ENCODE results near the gene IL6R. TPM values are rescaled to one million over a fixed set of nuclear protein-coding genes. Genes with fewer than 3 reads are reported as not detected.
"Not testable (repeated sequence)": the region's sequence is repeated elsewhere in the genome, so short reads cannot be mapped to it uniquely, and the experiment has no call there.

Gene IL6R
- total RNA-seq, 1 donor from 2014 or later: 12.7 TPM

DNA sequence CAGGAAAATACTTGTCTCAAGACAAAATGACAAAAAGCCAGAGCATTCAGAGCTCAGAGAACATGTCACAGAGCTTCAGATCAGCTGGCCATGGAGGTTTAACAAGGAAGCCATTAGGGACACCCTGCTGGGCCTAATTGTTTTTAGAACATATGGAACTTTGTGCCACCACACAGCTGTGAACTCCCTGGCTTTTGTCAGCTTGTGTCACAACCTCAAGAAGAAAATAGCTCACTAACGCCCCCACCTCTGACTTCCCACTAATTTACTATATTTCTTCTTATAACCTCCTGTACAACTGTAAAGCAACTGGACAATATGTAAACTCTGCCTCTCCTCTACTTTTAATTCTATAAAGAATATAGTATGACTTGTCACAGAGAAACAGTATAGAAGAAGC, 75.9 kb downstream of the IL6R start:
- DNase-seq (ENCODE audit: low read depth in 2 of 2): no peak

DNA sequence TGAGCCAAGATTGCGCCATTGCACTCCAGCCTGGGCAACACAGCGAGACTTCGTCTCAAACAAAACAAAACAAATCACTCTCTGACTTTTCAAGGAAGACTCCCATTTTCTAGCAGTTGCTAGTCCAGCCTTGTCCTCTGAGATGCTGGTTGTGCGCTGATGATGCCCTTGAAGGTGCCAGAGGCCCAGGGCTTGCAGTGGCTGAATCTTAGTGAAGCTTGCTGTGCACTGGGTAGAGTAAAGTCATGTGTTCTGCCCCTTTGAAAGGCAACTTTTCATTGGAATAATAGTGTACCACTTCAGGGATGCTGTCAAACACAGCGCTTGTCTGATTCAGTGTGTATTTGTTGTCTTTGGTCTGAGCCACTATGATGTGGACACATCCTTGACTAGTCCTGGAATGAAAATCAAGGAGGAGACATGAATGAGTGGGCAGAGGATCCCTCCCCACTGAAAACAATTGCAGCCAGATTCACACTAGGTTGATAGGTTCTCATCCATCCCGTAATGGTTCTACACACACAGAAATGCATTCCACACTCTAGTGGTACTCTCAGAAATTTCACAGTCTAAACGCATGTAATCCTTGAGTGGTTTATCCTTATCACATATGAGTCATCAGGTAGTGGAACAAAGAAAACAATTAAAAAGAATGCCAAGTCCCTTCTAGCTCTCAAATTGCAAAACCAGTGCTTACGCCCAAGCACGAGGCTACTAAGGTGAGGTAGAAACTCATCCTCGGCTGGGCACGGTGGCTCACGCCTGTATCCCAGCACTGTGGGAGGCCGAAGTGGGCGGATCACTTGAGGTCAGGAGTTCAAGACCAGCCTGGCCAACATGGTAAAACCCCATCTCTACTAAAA, 79.0 kb downstream of the IL6R start:
- DNase-seq (ENCODE audit: low read depth in 2 of 2): peak in 1 of 2 donors; percentile 85

DNA sequence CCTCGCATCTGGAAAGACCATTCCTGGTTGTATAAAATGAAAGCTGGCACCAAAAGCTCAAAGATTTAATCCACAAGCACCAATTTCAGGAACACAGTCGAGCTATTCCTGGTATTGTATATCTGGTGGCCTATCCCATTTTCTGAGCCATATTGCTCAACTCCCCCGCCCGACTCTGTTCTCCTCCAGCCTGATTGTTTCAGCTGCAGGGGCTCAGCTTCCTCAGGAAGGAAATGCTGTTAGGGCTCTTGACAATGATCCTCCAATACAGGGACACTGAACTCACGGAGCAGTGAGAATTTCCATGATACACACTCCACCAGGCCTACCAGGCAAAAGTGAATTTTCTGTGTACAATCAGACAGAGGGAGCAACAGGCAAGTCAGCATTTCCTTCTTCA, 80.0 kb downstream of the IL6R start:
- peak; percentile 99 for DNase-seq (ENCODE audit: low read depth in 2 of 2)

DNA sequence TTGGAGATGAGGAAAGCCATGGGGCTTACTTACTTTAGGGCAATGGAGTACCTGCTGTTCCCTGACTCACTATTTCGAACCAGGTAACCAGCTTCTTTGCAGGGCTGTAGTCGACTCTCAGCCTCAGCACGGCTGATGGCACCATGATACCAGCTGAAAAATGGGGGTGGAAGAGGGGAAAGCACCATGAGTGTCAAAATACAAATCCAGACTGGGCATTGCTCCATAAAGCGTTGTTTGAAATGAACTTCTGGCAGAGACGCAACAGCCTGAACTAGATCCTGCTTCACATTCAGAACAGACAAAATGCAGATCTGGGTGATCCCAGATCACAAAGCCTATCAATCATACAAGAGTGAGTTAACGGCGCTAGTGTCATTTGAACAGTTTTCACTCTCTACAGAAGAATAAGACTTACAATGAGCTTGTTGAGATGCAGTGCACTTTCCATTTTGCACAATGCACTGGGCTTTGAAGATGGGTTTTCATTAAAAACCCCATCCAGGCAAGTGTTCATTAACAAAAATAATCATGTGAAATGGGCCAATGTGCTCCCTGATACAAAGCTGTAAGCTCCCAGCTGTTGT, 80.9 kb downstream of the IL6R start:
- DNase-seq (ENCODE audit: low read depth in 2 of 2): no peak

DNA sequence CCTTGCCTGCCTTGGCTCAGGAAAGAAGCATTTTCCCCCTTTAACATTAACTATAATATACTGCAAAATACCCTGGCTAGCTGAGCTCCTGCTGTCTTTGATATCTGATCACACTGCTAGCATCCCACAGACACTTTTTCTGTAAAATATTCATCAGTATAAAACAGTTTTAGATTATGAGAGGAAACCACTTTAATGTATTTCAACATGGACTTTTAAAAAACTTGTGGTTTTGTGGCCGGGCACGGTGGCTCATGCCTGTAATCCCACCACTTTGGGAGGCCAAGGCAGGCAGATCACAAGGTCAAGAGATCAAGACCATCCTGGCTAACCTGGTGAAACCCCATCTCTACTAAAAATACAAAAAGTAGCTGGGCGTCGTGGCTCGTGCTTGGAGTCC, 81.6 kb downstream of the IL6R start:
- DNase-seq (ENCODE audit: low read depth in 2 of 2): not testable (repeated sequence)

DNA sequence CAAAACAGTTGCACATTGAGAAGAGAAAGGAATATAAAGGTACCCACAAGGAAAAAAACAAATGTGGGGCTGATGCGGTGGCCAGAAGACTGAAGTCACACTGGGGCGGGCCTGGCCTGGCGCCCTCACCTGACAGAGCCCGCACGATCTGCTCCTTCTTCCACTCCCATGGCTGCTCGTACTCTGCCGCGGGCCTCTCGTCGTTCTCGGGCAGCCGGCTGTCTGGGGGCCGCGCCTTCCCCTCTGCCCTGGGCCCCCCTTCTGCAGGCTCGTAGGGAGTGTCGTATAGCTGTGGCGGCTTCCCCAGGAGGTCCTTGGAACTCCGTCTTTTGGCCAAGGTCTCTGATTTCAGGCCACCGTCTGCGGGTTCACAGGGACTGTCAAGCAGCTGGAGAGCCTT, 83.8 kb downstream of the IL6R start:
- no peak for DNase-seq (ENCODE audit: low read depth in 2 of 2)

DNA sequence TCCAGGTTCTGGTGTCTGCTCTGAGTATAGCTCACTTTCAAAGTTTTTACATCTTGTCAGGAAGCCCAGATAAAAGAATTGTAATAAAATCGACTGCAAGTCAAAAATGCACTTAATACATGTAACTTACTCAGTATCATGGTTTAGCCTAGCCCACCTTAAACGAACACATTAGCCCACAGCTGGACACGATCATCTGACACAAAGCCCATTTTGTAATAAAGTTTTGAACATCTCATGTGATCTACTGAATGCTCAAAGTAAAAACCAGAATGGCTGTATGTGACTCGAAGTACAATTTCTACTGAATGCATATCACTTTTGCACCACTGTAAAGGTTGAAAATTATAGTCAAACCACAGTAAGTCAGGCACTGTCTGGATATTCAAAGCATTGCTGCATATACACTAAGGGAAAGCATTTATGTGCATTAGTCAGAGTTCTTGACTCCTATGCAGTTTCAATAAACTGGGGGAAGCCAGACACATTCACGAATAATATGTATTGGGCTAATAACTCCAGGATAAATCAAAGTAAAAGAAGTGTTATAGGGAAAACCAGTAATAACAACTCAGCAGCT, 84.6 kb downstream of the IL6R start:
- DNase-seq (ENCODE audit: low read depth in 2 of 2): no peak

DNA sequence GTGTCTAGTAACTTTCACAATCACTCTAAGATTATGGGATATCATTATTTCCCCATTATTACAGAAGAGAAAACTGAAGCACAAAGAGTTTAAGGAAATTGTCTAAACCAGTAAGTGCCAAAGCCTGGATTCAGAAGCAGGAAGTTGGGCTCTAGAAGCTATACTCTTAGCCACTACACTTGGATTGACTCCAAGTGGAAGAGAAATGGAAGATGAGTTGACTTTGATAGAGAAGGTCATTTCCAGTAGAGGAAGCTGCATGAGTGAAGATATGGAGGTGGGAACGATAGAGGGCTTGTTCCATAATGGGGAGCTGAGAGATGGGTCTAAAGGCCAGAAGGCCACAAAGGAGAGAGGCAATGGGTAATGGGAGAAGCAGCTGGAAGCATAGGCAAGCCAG, 85.2 kb downstream of the IL6R start:
- peak; percentile 59 to 64 for DNase-seq (ENCODE audit: low read depth in 2 of 2)

DNA sequence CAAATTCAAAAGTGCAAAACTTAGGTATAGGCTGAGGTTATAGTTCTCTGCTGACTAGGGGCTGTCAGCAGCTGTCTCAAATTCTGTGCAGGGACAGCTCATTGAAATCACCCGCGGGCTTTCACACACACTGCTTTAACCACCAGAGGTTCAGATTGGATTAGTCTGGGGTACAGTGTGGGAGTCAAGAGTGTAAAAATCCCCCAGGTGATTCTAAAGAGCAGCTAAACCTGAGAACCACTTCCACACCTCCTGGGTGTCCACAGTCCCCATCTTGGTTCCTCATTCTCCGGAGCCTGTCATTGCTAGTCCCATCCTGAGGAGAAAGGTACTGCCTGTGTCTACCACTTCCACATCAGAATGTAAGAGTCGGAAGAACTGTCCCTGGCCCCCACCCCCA, 87.0 kb downstream of the IL6R start:
- no peak for DNase-seq (ENCODE audit: low read depth in 2 of 2)

DNA sequence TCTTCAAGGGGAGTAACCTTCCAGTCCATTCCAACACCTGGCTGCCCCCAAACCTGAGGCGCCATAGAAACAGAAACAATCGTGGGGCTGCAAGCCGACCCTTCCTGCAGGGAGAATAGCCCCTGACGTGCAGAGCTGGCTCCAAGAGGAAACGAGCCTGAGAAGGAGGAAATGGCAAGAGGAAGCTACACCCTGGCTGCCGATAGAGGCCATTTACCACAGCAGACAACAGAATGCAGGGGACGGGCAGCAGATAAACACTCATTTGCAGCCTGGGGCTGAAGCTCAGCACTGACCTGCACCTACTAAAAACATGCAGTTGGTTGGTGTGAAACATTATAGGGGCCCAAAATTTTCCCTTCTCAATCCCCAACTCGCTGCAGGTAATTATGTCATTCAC, 88.1 kb downstream of the IL6R start:
- DNase-seq (ENCODE audit: low read depth in 2 of 2): peak; percentile 83 to 88

DNA sequence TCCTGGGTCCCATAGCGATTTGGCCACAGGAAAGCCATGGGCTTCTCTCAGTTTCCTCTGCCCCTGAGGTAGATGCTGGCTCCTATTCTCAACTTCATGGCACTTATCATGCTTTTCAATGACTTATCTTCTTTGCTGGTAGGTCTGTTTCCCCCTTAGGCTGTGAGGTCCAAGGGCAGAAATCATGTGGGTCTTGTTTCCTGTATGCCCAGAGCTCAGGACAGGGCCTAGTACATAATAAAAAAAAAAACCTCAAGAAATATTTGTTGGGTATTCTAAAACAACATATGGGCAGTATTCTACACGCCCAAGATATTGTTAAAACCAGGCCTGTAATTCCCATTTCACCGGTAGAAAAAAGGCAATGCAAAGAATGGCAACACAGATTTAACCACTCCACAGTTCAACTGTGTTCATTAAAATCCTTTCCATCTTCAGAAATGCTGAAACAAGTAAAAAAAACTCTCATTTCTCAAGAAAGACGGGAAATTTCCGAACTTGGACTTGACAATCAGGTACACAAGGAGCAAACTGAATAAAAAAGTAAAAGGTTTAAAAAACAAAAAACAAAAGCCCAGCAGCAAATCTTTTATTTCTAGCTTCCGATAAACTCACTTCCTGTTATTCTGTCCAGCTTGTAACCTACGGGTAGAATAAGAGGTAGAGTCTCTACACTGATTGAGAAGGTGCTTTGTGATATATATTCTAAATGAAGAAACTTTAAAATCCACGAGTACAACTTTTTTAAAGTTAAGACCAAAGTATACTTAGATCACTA, 90.5 kb downstream of the IL6R start:
- peak in 1 of 2 donors; percentile 66 for DNase-seq (ENCODE audit: low read depth in 2 of 2)

DNA sequence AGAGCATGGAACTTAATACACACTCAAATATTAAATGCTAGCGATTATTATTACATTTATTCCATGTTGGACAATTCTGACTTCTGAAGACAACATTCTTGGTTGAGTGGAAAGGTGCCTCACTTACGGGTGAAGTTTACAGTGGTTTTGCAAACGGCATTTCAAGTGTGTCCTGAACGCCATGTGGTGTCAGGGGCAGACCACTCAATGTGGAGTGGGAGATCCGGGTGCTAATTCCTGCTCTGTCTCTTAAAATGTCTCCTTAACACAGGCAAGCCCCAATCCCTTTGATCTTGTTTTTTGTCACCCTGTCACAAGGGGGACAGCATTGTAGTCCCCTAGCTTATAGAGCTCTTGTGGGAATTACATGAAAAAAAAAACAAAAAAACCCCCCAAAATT, 91.2 kb downstream of the IL6R start:
- DNase-seq (ENCODE audit: low read depth in 2 of 2): no peak

DNA sequence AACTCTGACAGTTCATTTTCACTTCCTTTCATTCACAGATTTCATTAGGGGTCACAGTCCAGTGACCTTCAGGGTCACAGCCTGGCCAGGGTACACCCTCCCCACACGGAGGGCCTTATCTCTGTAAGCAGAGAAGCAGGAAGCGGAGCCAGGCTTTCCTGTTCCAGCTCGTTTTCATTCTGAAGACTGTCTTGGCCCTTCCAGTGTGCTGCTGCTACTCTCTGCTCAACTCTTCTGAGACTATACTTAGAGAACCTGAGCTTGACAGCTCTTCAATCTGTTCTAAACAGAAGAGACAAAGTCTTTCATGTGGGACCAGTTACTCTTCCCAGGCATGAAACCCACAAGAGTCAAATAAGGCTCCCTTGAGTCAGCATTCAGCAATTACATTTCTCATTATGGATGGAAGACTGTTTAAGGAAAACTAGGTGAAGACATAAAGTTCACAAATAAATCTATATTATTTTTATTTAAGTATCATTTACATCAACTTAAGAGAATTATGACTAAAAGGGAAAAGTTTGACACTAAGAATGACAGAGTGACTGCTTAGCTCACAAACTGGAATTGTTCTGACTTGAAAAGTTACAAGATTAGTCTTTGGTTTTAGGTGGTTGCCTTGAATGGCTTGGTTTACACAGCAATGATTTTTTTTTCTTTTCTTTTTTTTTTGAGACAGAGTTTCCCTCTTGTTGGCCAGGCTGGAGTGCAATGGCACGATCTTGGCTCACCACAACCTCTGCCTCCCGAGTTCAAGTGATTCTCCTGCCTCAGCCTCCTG, 92.1 kb downstream of the IL6R start:
- peak in 1 of 2 donors; percentile 93 for DNase-seq (ENCODE audit: low read depth in 2 of 2)

DNA sequence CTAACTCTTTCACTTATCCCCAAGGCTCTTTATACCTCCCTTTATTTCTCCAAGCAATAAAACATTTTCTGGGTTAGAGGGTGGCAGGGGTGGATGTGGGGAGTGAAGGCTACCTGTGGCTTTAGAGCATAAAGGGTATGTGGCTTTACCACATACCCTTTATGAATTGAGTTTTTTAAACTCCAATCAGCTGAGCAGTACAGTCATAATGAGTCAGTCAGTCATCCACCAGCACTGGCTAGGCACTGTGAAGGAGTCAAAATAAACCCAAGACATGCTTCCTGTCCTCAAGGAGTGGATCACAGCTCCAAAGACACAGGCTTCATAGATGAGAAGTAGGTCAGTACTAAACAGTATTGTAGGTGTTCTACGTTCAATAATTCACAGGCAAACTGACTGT, 94.3 kb downstream of the IL6R start:
- DNase-seq (ENCODE audit: low read depth in 2 of 2): peak in 1 of 2 donors; percentile 60

DNA sequence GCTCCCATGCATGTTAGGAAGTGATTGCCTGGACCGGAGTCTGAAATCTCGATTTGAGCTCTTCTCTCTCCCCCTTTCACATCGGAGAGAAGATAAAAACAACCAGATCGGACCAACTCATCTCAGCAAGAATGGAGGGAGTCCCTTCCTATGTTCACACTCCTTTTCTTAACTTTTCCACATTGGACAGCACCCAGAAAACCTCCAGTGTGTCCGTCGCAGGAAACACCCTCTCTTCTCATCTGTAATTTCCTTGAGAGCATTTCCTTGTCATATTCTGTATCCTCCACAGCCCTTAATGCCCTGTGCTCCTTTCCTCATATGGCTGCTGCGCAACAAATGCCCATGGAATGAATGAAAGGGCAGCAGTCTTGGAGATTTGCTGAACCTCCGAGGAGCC, 95.4 kb downstream of the IL6R start:
- DNase-seq (ENCODE audit: low read depth in 2 of 2): no peak

DNA sequence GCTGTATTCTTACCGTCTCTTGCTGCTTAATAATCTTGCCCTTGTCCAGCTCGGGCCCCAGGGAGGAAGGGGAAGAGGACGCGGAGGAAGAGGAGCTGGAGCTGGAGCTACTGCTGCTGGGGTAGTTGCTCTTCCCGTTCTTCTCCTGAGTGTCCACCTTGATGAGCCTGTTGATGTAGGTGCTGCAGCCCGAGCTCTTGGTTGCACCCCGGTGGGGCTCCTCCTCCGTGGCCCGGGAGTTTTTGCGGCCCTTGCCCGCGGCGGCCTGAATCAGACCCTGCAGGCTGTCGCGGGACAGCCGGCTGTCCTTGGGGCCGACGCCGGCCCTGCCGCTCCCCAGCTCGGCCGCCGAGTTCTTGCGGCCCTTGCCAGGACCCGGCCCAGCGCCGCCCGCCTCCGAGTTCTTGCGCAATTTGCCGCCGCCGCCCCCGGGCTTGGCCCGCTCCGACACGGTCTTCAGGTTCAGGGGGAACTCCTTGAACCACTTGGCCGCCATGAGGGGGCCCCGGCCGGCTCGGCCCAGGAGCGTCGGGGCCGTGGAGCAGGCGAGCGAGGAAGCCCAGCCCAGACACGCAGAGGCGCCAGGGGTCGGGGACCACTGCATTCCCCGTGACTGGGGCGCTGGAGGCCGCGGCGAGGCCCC, 96.4 kb downstream of the IL6R start:
- DNase-seq (ENCODE audit: low read depth in 2 of 2): no peak

DNA sequence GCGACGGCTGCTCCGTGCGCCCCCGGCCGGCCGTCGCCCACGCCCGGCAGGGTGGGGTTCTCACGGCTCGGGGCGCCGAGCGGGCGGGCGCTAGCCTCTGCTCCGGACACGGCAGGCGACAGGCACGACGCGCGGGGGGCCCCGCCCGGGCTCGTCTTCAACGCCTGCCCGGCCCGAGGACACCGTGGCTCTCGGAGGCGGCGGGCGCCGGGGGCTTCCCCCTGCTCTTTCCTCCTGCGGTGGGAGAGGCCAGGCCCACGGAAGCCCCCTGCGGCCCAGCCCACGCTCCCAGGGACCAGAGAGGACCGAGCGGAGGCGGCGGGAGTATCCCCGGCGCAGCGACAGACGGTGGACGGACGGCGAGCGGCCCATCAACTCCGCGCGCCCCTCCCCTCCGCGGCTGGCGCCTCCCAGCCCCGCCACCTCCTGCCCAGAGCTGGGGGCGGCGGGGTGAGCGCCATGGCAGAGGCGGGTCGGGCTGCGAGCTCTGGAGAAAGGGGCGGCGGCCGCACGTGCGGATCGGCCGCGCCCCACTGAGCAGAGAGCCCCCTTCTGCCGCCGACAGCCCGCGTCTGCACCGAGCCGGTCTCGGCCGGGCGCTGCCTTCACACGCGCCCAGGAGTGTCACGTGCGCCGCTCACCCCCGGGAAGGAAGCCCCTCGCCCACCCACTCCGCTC, 97.1 kb downstream of the IL6R start, which contains the start of the genes SHE and TDRD10:
Gene SHE, minus strand, starts transcription at position 347 of the 678 bp plus-strand sequence. CDS start 386 bp downstream, outside the sequence.
Gene TDRD10, plus strand, starts transcription at position 154 of the 678 bp plus-strand sequence. CDS start 4,685 bp downstream, outside the sequence.
- DNase-seq (ENCODE audit: low read depth in 2 of 2): peak in 1 of 2 donors; percentile 79

DNA sequence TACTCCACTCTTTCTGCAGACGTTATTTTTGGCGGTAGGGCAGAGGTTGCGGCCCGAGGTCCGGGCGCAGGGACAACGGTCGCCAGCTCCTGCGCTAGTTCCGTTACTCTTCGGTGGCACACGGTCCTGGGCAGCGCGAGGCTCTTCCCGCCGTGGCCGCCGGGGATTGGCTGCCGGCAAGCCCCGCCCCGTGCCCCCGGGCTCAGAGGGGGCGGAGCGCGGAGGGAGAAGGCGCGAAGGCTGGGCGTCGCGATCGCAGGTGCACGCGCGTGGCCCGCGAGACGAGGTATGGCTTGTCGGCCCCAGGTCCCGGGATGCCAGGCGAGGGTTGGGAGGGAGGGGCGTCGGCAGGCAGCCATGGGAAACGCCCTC, 97.6 kb downstream of the IL6R start:
- DNase-seq (ENCODE audit: low read depth in 2 of 2): peak in 1 of 2 donors; percentile 55

DNA sequence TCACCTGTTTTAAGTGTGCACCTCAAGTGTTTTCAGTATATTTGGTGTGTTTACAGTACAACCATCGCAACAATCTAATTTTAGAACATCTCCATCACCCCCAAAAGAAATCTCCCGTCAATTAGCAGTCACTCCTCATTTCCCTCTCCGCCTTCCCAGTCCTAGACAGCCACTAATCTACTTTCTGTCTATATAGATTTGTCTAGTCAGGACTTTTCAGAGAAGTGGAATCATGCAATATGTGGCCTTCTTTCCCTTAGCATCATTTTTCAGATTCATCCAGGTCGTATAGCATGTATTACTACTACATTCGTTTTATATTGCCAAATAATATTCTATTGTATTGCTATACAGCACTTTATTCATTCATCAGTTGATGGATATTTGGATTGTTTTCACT, 98.8 kb downstream of the IL6R start:
- no peak for DNase-seq (ENCODE audit: low read depth in 2 of 2)

DNA sequence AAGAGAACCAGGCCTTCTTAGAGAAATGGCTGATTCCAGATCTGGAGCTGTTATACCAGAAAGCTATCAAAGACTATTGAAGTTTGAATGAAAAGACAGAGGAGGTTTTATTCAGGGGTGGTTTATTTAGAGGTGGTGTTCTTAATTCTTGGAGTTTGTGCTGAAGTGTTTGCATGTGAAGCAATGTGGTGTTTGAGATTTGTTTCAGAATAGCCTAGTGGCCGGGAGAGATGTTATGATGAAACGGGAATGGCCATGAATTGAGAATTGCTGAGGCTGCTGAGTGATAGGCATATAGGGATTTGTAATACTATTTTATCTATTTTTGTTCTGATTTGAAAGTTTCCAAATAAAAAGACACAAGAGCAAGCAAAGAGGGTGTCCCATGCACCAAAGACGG, 107.6 kb downstream of the IL6R start:
- no peak for DNase-seq (ENCODE audit: low read depth in 2 of 2)
